NCI-H748 treated with DMSO at 0.1 percent for 48 hours (cell line): ENCODE data around the gene MCRS1.

ENCODE experiments used
- DNase-seq: peaks from one replicate; lab custom pipeline; 2025; lab: John Stamatoyannopoulos, UW

MCRS1 gene

DNA sequence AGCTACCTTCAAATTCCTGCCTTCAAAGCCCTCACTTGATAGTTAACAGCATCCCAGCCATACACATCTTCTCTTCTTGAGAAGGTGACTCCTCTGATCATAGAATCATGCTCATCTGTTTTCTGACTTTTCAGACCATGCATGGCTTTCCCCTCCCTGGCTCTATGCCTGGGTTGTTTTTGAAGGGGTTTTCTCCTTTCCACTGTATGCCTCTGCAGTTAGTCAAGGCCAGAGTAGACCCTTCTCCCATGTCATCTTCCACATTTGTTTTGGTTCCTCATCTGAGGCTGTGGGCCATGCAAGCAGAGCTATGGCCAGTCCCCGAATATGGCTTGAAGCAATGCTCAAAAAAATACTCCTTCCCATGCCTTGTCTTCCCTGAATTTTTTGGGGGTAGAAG, 14.3 kb upstream of the MCRS1 start:
- DNase-seq: no peak

DNA sequence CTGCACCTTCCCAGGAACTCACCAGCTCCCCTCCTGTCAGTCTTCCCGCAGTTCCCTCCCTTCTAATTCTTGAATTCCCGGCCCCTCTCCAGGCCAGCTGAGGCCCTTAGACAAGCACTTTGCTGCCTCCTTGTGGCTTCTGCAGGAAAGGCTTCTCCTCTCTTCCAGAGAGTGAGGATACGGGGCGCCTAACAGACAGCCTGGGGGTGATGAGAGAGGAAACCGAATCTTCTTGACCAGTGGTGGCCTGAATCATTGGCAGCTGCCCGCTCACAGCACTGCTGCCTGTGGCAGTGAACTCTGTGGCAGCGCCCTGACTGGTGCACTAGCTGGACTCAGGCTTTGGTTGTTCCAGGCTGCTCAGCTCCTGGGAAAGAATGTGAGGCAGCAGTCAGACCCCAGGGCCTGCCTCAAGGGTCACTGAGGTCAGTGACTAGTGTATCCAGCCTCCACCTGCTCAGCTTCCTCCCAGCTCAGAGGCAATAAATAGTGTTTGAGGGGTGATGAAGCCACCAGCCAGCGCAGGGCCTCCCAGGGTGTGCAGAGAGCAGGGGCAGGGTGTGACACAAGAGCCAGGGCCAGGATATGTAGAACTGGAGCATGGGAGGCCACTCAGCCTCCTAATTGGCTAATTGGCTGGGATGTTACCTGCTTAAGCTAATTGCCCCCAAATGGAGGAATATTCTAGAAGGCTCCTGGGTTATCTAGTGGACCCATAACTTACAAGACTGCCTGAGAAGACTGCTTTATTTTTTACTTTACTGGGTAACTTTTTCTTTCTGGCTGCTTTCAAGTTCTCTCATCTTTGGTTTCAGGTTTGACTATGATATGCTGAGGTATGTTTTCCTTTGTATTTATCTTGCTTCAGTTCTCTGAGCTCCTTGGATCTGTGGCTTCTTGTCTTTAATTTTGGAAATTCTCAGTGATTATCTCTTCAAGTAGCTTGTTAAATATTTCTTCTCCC, 12.9 kb upstream of the MCRS1 start:
- DNase-seq: peak; percentile 58

- DNase-seq: no peak
Observed at GRCh38 chr12:49578471-49579112, 10.7 kb upstream of the MCRS1 start.

GRCh38 chr12:49577589-49578315, 9.8 kb upstream of the MCRS1 start:
- no peak for DNase-seq

GRCh38 chr12:49568442-49569162, 660 bp upstream of the MCRS1 start:
- DNase-seq: no peak

DNA sequence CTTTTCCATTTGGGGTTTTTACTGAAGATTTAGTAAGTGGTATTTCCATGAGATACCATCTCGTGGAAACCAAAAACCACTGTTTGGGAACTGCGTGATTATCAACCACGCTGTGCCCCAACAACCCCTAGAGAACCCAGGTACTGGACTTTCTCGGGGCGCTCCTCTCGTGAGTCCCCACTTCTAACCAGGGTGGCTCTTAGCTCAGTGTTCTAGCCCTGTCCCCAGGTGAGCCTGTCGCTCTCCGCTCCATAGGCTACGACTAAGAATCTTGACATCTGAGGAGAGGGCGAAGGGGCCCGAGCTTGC, 686 bp downstream of the MCRS1 start:
- DNase-seq: no peak

DNA sequence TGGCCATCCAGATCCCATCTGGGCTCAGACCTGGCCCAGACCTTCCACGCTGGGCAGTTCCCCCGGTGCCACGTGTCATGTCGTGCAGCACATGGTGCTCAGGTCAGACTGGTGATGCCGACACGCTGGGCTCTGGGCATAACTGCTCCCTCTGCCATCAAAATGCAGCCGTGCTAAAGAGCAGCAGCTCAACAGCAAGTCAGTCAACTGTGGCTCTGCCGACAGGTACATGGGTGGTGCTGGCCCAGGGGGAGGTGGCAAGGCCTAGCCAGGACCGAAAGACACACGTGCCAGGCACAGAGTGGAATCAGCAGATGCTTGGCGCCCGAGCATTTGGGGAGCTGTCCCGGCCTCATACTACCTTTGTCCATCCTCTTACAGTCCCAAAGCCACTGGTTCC, 1.6 kb downstream of the MCRS1 start:
- DNase-seq: no peak

DNA sequence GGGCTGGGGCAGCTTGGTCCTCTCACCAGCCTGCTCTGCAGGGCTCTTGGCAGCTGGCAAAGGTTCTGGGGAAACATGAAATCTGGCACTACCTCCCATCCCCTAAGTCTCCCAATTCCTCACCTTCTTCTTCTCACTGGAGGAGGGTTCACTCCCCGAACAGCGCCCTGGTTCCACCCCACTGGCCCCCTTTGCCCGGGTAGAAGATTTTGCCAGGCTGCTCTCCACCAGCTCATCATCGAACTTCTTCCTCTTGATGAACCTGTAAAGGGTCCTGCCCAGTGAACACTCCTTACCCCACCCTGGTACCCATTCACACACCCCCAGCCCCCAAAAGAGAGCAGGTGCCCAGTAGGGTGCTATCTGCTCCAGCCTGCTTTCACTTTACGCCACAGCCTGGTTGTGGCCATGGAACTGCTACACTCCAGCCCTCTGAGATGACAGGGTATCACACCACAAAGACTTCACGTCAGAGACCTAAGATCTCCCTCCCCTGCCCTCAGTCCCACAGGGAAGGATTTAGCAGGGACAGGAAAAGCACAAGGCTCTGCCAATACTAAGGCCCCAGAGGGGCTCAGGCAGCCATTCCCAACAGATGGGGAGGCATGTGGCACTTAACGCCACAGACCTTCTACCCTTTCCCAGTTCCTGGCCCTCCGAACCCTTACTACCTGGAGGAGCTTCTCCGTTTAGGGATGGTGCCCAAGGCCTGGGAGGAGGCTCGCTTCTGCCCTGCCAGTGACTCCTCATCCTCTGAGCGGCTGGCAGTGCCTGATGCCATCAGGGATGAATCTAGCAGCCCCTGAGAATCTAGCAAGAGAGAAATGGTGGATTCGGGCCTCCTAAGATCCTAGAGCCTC, 2.3 kb downstream of the MCRS1 start:
- no peak for DNase-seq

DNA sequence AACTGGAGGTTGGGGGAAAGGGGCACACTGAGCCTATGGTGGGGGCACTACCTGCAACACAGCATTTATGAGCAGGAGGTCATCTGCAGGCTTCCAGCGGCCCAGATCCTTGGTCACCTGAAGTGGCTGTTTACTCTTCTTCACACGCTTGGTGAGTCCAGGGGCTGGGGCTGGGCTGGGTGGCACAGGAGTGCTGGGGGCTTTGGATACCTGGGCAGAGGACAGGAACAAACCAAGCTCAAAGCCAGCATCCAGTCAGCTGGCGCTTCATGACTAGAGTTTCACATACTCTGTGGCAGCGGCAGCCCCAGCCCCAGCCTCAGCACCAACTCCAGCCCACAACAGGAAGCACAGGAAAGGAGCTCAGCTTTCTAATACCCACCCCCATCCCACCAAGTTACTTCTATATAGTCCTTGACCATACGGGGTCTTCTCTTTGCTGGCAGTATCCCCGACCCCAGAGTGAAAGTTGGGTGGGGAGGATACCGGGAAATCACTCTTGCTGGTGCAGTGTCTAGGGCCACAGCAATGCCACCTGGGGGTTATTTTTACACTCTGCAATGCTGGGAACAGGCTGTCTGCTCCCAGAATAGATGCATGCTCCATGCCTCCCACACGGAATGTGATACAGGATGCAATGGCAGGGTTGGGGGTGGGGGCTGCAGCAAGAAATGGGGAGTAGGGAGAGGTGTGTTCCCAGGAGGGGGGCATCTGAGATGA, 3.1 kb downstream of the MCRS1 start:
- no peak for DNase-seq

- DNase-seq: no peak
Observed at GRCh38 chr12:49563951-49564685, 3.8 kb downstream of the MCRS1 start.

DNA sequence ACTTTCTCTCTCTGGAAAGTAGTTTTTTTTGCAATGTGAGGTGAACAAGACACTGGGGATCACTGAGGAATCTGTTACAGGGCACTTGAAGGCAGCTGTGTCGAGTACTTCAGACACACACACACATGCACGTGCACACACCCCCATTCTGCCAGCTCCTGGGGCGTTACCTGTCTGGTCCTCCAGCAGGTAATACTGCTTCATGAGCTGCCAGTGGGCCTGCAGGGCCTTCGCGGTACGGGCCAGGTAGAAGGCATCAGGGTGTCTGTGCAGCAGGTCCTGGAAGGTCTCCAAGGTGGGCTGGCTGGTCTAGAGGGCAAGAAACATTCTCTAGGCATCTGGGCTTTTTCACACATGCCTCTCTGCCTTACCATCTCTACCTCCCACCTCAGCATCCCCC, 5.1 kb downstream of the MCRS1 start:
- no peak for DNase-seq

- no peak for DNase-seq
Observed at GRCh38 chr12:49562233-49562632, 5.7 kb downstream of the MCRS1 start.

GRCh38 chr12:49560695-49561094, 7.2 kb downstream of the MCRS1 start:
- no peak for DNase-seq

- no peak for DNase-seq
Observed at GRCh38 chr12:49559011-49559675, 8.8 kb downstream of the MCRS1 start.

GRCh38 chr12:49558526-49558925, 9.4 kb downstream of the MCRS1 start:
- no peak for DNase-seq

- DNase-seq: no peak
Observed at GRCh38 chr12:49557917-49558215, 10.1 kb downstream of the MCRS1 start.

DNA sequence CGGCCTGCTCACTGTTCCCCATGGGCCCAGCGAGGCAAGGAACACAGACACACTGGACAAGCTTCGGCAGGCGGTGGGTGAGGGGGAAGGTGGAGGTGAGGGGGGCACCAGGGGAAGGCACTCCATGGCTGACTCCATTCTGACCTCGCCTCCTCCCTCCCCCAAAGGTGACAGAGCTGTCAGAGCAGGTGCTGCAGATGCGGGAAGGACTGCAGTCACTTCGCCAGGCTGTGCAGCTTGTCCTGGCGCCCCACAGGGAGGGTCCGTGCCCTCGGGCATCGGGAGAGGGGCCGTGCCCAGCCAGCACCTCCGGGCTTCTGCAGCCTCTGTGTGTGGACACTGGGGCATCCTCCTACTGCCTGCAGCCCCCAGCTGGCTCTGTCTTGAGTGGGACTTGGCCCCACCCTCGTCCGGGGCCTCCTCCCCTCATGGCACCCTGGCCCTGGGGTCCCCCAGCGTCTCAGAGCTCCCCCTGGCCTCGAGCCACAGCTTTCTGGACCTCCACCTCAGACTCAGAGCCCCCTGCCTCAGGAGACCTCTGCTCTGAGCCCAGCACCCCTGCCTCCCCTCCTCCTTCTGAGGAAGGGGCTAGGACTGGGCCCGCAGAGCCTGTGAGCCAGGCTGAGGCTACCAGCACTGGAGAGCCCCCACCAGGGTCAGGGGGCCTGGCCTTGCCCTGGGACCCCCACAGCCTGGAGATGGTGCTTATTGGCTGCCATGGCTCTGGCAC, 10.6 kb downstream of the MCRS1 start:
- no peak for DNase-seq

DNA sequence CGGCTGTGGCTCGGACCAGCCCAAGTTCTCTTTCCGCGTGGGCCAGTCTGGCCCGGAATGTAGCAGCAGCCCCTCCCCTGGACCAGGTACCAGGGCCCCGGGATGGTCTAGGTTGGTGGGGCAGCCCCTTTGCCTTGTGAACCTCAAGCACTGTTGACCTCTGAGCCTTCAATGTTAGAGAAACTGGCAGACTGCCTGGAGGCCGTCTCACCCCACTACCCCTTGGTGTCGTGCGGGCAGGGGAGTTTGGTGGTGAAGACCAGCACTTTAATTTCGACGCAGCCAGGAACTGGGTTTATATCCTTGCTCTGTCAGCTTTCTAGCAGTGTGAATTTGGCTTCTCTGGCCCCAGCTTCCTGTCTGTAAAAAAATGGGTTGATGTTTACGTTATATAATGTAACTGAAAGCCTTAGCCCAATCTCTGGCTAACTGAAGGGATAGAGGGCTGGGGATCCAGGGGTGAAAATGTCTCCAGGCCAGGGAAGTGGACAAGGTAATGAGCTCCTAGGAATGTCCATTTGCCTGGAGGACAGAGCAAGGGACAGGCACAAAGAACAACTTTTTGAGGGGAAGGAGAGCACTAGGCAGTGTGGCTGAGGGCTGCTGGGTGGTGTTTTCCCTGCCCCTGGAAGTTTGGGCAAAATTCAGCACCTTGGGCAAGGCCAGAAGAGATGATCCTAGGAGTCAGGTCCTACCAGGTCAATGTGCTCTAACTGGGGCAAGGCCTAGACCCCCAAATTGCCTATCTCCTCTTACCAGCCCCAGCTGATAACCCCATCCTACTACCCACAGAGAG, 11.4 kb downstream of the MCRS1 start:
- no peak for DNase-seq
